ENCODE data around the gene SLC37A2. TPM values are rescaled to one million over a fixed set of nuclear protein-coding genes. Genes with fewer than 3 reads are reported as not detected.

SLC37A2 gene
- total and polyA plus RNA-seq, 2 of the 4 experiments (the other 2 are of a cell fraction) = 0.72 to 1.1 TPM

- DNase-seq (no peak), ATAC-seq (ENCODE audit: low read depth) (no peak)
- Histone ChIP-seq H3K4me2 (ENCODE audit: low read depth, low read length) (no peak overlapping the region), H3K4ac (ENCODE audit: low read depth, low read length) (no peak overlapping the region), H3K27me3 (ENCODE audit: control insufficient read depth, insufficient read depth, low read length) (no peaks in the 10 kb centered on the region), H3K79me1 (ENCODE audit: low read depth in 1 of 2, low read length in 2 of 2) (no peaks in the 10 kb centered on the region), H2BK20ac (ENCODE audit: low read depth, low read length) (no peak overlapping the region), H3K36me3 (ENCODE audit: control insufficient read depth, insufficient read depth, low read length) (no peaks in the 10 kb centered on the region), H3K9me1 (ENCODE audit: insufficient read depth, low read length) (no peaks in the 10 kb centered on the region), H2BK5ac (ENCODE audit: low read depth, low read length, poor library complexity, severe bottlenecking) (no peak overlapping the region), H2AK9ac (replicated peaks; ENCODE audit: low read depth, low read length, poor library complexity) (no peak overlapping the region), H3K14ac (replicated peaks; ENCODE audit: low read depth, low read length) (no peak overlapping the region), H2BK15ac (ENCODE audit: low read depth, low read length) (no peak overlapping the region), H3K4me1 (ENCODE audit: control insufficient read depth, insufficient read depth, low read length) (no peaks in the 10 kb centered on the region), H4K91ac (ENCODE audit: insufficient read depth, low read depth, low read length) (no peak overlapping the region), H3K18ac (ENCODE audit: low read depth, low read length) (no peak overlapping the region), H4K8ac (ENCODE audit: low read depth in 2 of 2, low read length in 2 of 2) (no peak overlapping the region), H4K20me1 (ENCODE audit: insufficient read depth, low read length) (no peaks in the 10 kb centered on the region), H3K9me3 (ENCODE audit: control insufficient read depth, insufficient read depth, low read length) (no peaks in the 10 kb centered on the region), H3K23ac (ENCODE audit: low read depth, low read length) (no peak overlapping the region), H2AK5ac (ENCODE audit: low read depth, low read length) (no peak overlapping the region), H3K56ac (ENCODE audit: extremely low read depth, insufficient read depth, low read length) (no peak overlapping the region), H4K5ac (ENCODE audit: low read depth, low read length) (no peak overlapping the region), H3K9ac (ENCODE audit: low read depth, low read length) (no peak overlapping the region), H3K4me3 (ENCODE audit: insufficient read depth, low read depth, low read length) (no peak overlapping the region), H2BK120ac (ENCODE audit: low read depth, low read length) (no peak overlapping the region), H2AFZ (replicated peaks; ENCODE audit: low read length, poor library complexity) (no peak overlapping the region), H3K27ac (ENCODE audit: insufficient read depth, low read length) (no peak overlapping the region)
- dilution Hi-C loops (cut with HindIII; ENCODE audit: low sequenced_read_pairs, unreplicated experiment) (no loop called here), intact Hi-C loops (cut with micrococcal nuclease) (no loop called here), in situ Hi-C loops (cut with MboI; ENCODE audit: low sequenced_read_pairs) (no loop called here)
- no CpG with 5 or more reads among the region's 4 CpGs for WGBS, 2 experiments (ENCODE audit: extremely low coverage in 2 of 2, insufficient read length in 1 of 2)
- TF ChIP-seq USF2 (IDR thresholded peaks at IDR 0.05; ENCODE audit: low read depth, low read length) = no peak
- no TSS peak for BruUV-seq (replicated peaks)
- ChIA-PET CTCF (no interaction called here), POLR2A (ENCODE audit: unreplicated experiment) (no interaction called here)
Observed at GRCh38 chr11:125049164-125049792, 13.8 kb upstream of the SLC37A2 start.

Measured in IMR-90 (cell line).